GM12878 (cell line): Measurements from ENCODE around the gene PXMP2.

Source experiments
- CHD1 ChIP-seq: IDR thresholded peaks from 2 replicates; pipeline ENCODE4 v1.6.1; 2012; ENCODE audit warnings: low read depth, low read length, improper control_type of control experiment
- CHD2 ChIP-seq: IDR thresholded peaks from 2 replicates; pipeline ENCODE4 v1.6.1; 2011; ENCODE audit warnings: low read depth, low read length, improper control_type of control experiment, borderline replicate concordance
- CTCF ChIP-seq, 3 experiments: IDR thresholded peaks in 2 of 3; conservative IDR thresholded peaks in 1 of 3; 2 replicates each; pipeline ENCODE4 v1.5.1; 2011; ENCODE audit warnings: low read depth in 3 of 3, low read length in 3 of 3, mild to moderate bottlenecking in 3 of 3, control low read depth in 2 of 3, moderate library complexity in 2 of 3, inconsistent platforms in 1 of 3, mixed read lengths in 1 of 3; ENCODE audit not compliant: control insufficient read depth in 2 of 3, insufficient read depth in 1 of 3; ENCODE audit errors: extremely low read depth in 1 of 3
- DPF2 ChIP-seq: fragments of 450-650 bp; IDR thresholded peaks from 2 replicates; pipeline ENCODE4 v1.6.1; 2017; ENCODE audit warnings: mild to moderate bottlenecking
- EP300 ChIP-seq, 2 experiments: fragments of 150-350 bp in 1 of 2; IDR thresholded peaks; 2 replicates each; pipeline ENCODE4 v1.6.1; 2011 to 2012; ENCODE audit warnings: low read depth in 2 of 2, low read length in 2 of 2, borderline replicate concordance in 1 of 2, improper control_type of control experiment in 1 of 2, inconsistent platforms in 1 of 2; ENCODE audit not compliant: control insufficient read depth in 1 of 2
- EZH2 ChIP-seq: IDR thresholded peaks from 2 replicates; pipeline ENCODE4 v1.6.1; 2012; ENCODE audit warnings: low read depth, mild to moderate bottlenecking, control low read depth, inconsistent platforms, low read length, borderline replicate concordance; ENCODE audit not compliant: control insufficient read depth
- SUZ12 ChIP-seq: fragments of 200-600 bp; sonication (generic); IDR thresholded peaks from one replicate; pipeline ENCODE4 v1.6.1; 2018; ENCODE audit warnings: antibody characterized with exemption, mild to moderate bottlenecking; ENCODE audit not compliant: unreplicated experiment

GRCh38 chr12:132651444-132652100 lies 35.8 kb upstream of the PXMP2 start:
- no peak for TF ChIP-seq EP300 (IDR thresholded peaks at IDR 0.05; ENCODE audit: borderline replicate concordance in 1 of 2, control insufficient read depth in 1 of 2, low read depth in 2 of 2, low read length in 2 of 2)
- TF ChIP-seq SUZ12, result no peak
- no peak for TF ChIP-seq EZH2
- no peak for TF ChIP-seq CTCF (IDR thresholded peaks at IDR 0.05 in 2 of 3, conservative IDR thresholded peaks at IDR 0.05 in 1 of 3; ENCODE audit: control insufficient read depth in 2 of 3, extremely low read depth in 1 of 3, insufficient read depth in 1 of 3, low read depth in 3 of 3, low read length in 3 of 3)
- TF ChIP-seq DPF2, result no peak
- no peak for TF ChIP-seq CHD1
- no peak for TF ChIP-seq CHD2
